K562 (cell line): Measurements from ENCODE around the gene GLG1. TPM values are rescaled to one million over a fixed set of nuclear protein-coding genes. Genes with fewer than 3 reads are reported as not detected.

Experiments used
- ATAC-seq: fragments of 200-7000 bp; cut with Tn5 transposase; 3 replicates; pipeline ENCODE4 v1.9.1; 2020; ENCODE audit warnings: moderate library complexity
- BruUV-seq: library from RNA; stranded (reverse); fragments of 400-500 nt; replicated peaks from 2 replicates; lab custom pipeline; 2021; lab: Mats Ljungman, UMichigan
- CTCF ChIA-PET: fragments of 300-600 bp; formaldehyde crosslinking; extraction: SDS; loops from one replicate; lab custom pipeline; 2021; ENCODE audit warnings: low intra/inter-chr PET ratio; lab: Yijun Ruan, JAX
- POLR2A ChIA-PET: fragments of 300-600, 350-650 bp; sonication (Branson Sonifier 250); formaldehyde crosslinking; extraction: SDS; loops from one replicate; lab custom pipeline; 2021; ENCODE audit warnings: antibody characterized with exemption, inconsistent platforms; lab: Yijun Ruan, JAX
- DNase-seq, 4 experiments: peaks; one replicate each; pipeline versions ENCODE4 v3.0.0 to v3.0.0-alpha.2; 2011 to 2018; ENCODE audit warnings: low spot score in 3 of 4, mixed read lengths in 3 of 4; ENCODE audit errors: extremely low read depth in 1 of 4
- FAIRE-seq: peaks from 2 replicates; lab custom pipeline; 2011; peaks lifted over from hg19 to GRCh38; lab: Jason Lieb, UNC
- H2AFZ ChIP-seq: 2 replicates; pipeline ENCODE4 v1.6.0; 2011; ENCODE audit warnings: low read depth, low read length, control low read depth, inconsistent platforms
- H3K27ac ChIP-seq: fragments of 200-600 bp; 3 replicates; pipeline ENCODE4 v1.8.0; 2011; ENCODE audit warnings: low read depth, mild to moderate bottlenecking, control low read depth, inconsistent platforms, low read length, moderate library complexity, mixed read lengths; ENCODE audit errors: extremely low read depth
- H3K27me3 ChIP-seq, 2 experiments: fragments of 300-600 bp in 1 of 2; 2 replicates in 1 of 2; 3 replicates in 1 of 2; pipeline versions ENCODE4 v1.6.0 to v1.8.0; 2011; ENCODE audit warnings: inconsistent platforms in 2 of 2, low read length in 2 of 2, mild to moderate bottlenecking in 1 of 2, mixed read lengths in 1 of 2, moderate library complexity in 1 of 2; ENCODE audit not compliant: control insufficient read depth in 2 of 2, insufficient read depth in 2 of 2
- H3K36me3 ChIP-seq: fragments of 300-600 bp; 3 replicates; pipeline ENCODE4 v1.8.0; 2011; ENCODE audit warnings: mild to moderate bottlenecking, low read length, inconsistent platforms; ENCODE audit not compliant: control insufficient read depth, insufficient read depth
- H3K4me1 ChIP-seq, 2 experiments: fragments of 200-600 bp in 1 of 2; replicated peaks in 1 of 2; 2 replicates in 1 of 2; 3 replicates in 1 of 2; pipeline versions ENCODE4 v1.5.1 to v1.8.0; 2011; ENCODE audit warnings: inconsistent platforms in 2 of 2, low read length in 2 of 2, mild to moderate bottlenecking in 1 of 2, mixed read lengths in 1 of 2, moderate library complexity in 1 of 2; ENCODE audit not compliant: control insufficient read depth in 2 of 2, insufficient read depth in 2 of 2
- H3K4me2 ChIP-seq: 2 replicates; pipeline ENCODE4 v1.6.1; 2011; ENCODE audit warnings: low read length, control low read depth, inconsistent platforms, mixed read lengths; ENCODE audit not compliant: insufficient read depth
- H3K4me3 ChIP-seq: fragments of 200-600 bp; sonication (generic), shearing (Covaris generic); 2 replicates; pipeline ENCODE4 v1.5.1; 2016; ENCODE audit warnings: control low read depth, inconsistent platforms
- H3K79me2 ChIP-seq: fragments of 200-600 bp; 3 replicates; pipeline ENCODE4 v1.8.0; 2011; ENCODE audit warnings: low read length, inconsistent platforms; ENCODE audit not compliant: control insufficient read depth, insufficient read depth
- H3K9ac ChIP-seq, 2 experiments: 2 replicates each; pipeline versions ENCODE4 v1.6.0 to v1.6.1; 2011; ENCODE audit warnings: low read depth in 2 of 2, low read length in 2 of 2, control low read depth in 1 of 2, inconsistent platforms in 1 of 2, mild to moderate bottlenecking in 1 of 2, mixed read lengths in 1 of 2; ENCODE audit not compliant: insufficient read depth in 1 of 2
- H3K9me1 ChIP-seq: one replicate; pipeline ENCODE4 v1.6.0; 2011; ENCODE audit warnings: inconsistent platforms, mild to moderate bottlenecking, low read length, moderate library complexity; ENCODE audit not compliant: control insufficient read depth, insufficient read depth
- H3K9me3 ChIP-seq: replicated peaks from 2 replicates; pipeline ENCODE4 v1.5.1; 2011; ENCODE audit warnings: low read depth, low read length, inconsistent platforms; ENCODE audit not compliant: control insufficient read depth, insufficient read depth
- H4K20me1 ChIP-seq: replicated peaks from 2 replicates; pipeline ENCODE4 v1.6.1; 2011; ENCODE audit warnings: low read length, inconsistent platforms, mixed read lengths; ENCODE audit not compliant: control insufficient read depth, insufficient read depth
- ARID1B ChIP-seq: fragments of 450-650 bp; IDR thresholded peaks from 2 replicates; pipeline ENCODE4 v1.6.1; 2016; ENCODE audit warnings: antibody characterized with exemption, mild to moderate bottlenecking, inconsistent platforms
- CHCHD3 ChIP-seq: fragments of 250-450 bp; sonication (Bioruptor Pico); IDR thresholded peaks from 2 replicates; pipeline ENCODE4 v2.1.2; 2022; ENCODE audit warnings: mild to moderate bottlenecking
- GABPA ChIP-seq: fragments of 200-800 bp; sonication (Bioruptor generic); conservative IDR thresholded peaks from 2 replicates; pipeline ENCODE4 v1.6.1; 2016; ENCODE audit warnings: low read depth, missing genetic modification characterization, missing compliant biosample characterization
- GABPB2 ChIP-seq: fragments of 250-450 bp; sonication (Bioruptor Pico); conservative IDR thresholded peaks from 2 replicates; pipeline ENCODE4 v1.5.1; 2021; ENCODE audit warnings: mild to moderate bottlenecking
- GTF2E2 ChIP-seq: fragments of 200-800 bp; sonication (Bioruptor generic); IDR thresholded peaks from 2 replicates; pipeline ENCODE4 v1.6.1; 2016; ENCODE audit warnings: missing genetic modification characterization, missing compliant biosample characterization
- MBD2 ChIP-seq: sonication (generic); IDR thresholded peaks from 2 replicates; pipeline ENCODE4 v1.6.1; 2016; ENCODE audit warnings: low read depth, borderline replicate concordance
- POLR2H ChIP-seq: IDR thresholded peaks from 2 replicates; pipeline ENCODE4 v1.6.1; 2016; ENCODE audit warnings: missing genetic modification characterization, low read depth, mild to moderate bottlenecking, control low read depth, missing compliant biosample characterization, moderate library complexity
- ZNF316 ChIP-seq: fragments of 450-650 bp; IDR thresholded peaks from 2 replicates; pipeline ENCODE4 v1.6.1; 2016
- WGBS: fragments of 100-300 bp; shearing (Covaris generic); methylation state at CpG from one replicate; pipeline ENCODE4 v1.1.6; 2016; ENCODE audit warnings: low coverage, mixed read lengths; ENCODE audit not compliant: insufficient coverage; ENCODE audit errors: missing lambda C conversion rate; 5-methylcytosine and 5-hydroxymethylcytosine counted together
- in situ Hi-C: fragments of 300-500 bp; cut with MboI; formaldehyde crosslinking; loops from 4 replicates; pipeline ENCODE4 v1.15.0; 2018; ENCODE audit warnings: inconsistent platforms, mixed read lengths
- intact Hi-C: fragments of 100-400 bp; cut with micrococcal nuclease; formaldehyde crosslinking; loops from 2 replicates; pipeline ENCODE4 v1.14.2; 2022
- polyA plus RNA-seq, 8 experiments: library from polyadenylated mRNA; depleted of rRNA in 4 of 8; stranded (reverse) in 5 of 8; unstranded in 3 of 8; fragments of >200 nt; fragmentation: Nextera tagmentation in 2 of 8; fragmentation: Illumina TruSeq in 1 of 8; extraction: Ambion mirVana in 2 of 8; extraction: Trizol in 1 of 8; gene quantifications; 2 replicates each; pipeline versions ENCODE4 v1.2.1 to v1.2.3, GENCODE V29; 2011 to 2014; ENCODE audit warnings: inconsistent platforms in 1 of 8, missing spikeins in 1 of 8
- total RNA-seq, 7 experiments: library from RNA; depleted of rRNA in 6 of 7; stranded (reverse); fragments of >200 nt in 6 of 7; fragmentation: Illumina TruSeq in 2 of 7; extraction: Trizol in 2 of 7; gene quantifications; 2 replicates each; pipeline versions ENCODE4 v1.2.1 to v1.2.3, GENCODE V29; 2011 to 2021; ENCODE audit warnings: low replicate concordance in 1 of 7

The GLG1 gene
- total and polyA plus RNA-seq, 9 of the 15 experiments (the other 6 are each of a cell fraction or from before 2014, with no cell fraction given), result 6.2 to 36.0 (median 23.6) TPM

DNA sequence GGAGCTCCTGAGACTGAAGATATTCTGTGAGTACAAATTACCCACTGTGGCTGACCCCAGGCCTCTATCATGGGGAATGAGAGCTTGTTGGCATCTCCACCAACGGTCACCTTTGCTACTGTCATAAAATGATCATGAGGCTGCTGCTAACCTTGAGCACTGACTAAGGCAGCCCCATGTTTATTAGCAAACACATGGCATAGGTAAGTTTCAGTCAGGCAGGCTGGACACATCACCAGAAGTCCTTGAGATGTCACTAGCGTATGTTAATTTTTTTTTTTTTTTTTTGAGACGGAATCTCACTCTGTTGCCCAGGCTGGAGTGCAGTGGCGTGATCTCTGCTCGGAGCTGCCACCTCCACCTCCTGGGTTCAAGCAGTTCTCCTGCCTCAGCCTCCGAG, 1.5 kb upstream of the GLG1 start:
- intact Hi-C loops, result no loop called here
- Histone ChIP-seq H2AFZ (peak overlapping the region; percentile 97; the same call in 1 of the 2 replicates), H3K36me3 (no peaks in the 10 kb centered on the region), H3K4me1 (peaks cover 10 to 21% of the 10 kb centered on the region in 2 experiments), H3K4me2 (no peak overlapping the region), H4K20me1 (no peaks in the 10 kb centered on the region), H3K27ac (no peak overlapping the region), H3K9ac (no peak overlapping the region), H3K9me1 (no peaks in the 10 kb centered on the region), H3K9me3 (no peaks in the 10 kb centered on the region), H3K27me3 (no peaks in the 10 kb centered on the region), H3K79me2 (peaks cover 35% of the 10 kb centered on the region), H3K4me3 (no peak overlapping the region)
- ATAC-seq (no peak), DNase-seq (no peak), FAIRE-seq (no peak)
- BruUV-seq, result no TSS peak
- no peak for TF ChIP-seq GABPA
- no peak for TF ChIP-seq MBD2
- TF ChIP-seq ARID1B, result no peak
- no peak for TF ChIP-seq CHCHD3 (CRISPR knock-in tag)
- no peak for TF ChIP-seq GABPB2 (CRISPR knock-in tag)
- TF ChIP-seq ZNF316, result no peak
- TF ChIP-seq GTF2E2, result 0 out of 2 replicates have a peak, but pooled peaks have one; percentile 10
- no peak for TF ChIP-seq POLR2H (tag)
- ChIA-PET CTCF (no interaction called here), POLR2A (interaction anchor here (0.6 to 1.3 kb wide), 3 partner anchors 9 to 39 kb away, joined by 3 to 5 read pairs (median 4); no protein-coding TSS in a partner anchor)
- 62% methylated on average over 4 of the region's 6 CpGs for WGBS
- in situ Hi-C loops, result no loop called here
